ENCODE measurements around the gene TMPRSS4. TPM values are rescaled to one million over a fixed set of nuclear protein-coding genes. Genes with fewer than 3 reads are reported as not detected.

TMPRSS4 gene
- total RNA-seq, 2 donors from 2014 or later: 309 to 344 TPM

- Histone ChIP-seq H3K27me3 (no peaks in the 10 kb centered on the region), H3K36me3 (no peaks in the 10 kb centered on the region), H3K27ac (no peak overlapping the region), H3K4me1 (no peaks in the 10 kb centered on the region), H3K9me3 (no peaks in the 10 kb centered on the region), H3K9ac (ENCODE audit: low read depth in 2 of 2, low read length in 2 of 2) (no peak overlapping the region), H3K4me3 (no peak overlapping the region)
- DNase-seq: no peak
- TF ChIP-seq CTCF (IDR thresholded peaks at IDR 0.05): no peak
- intact Hi-C loops (cut with DNase I): loop anchor here (5.0 to 10.0 kb wide), 4 partner anchors 100 to 607 kb away; partner anchors contain the start of gene FXYD2
These were observed 25.0 kb upstream of the TMPRSS4 start for GRCh38 chr11:118051611-118052461.

- no peaks in the 10 kb centered on the region for H3K9me3 ChIP-seq
- H3K27ac ChIP-seq: no peak overlapping the region
- intact Hi-C loops (cut with DNase I): loop anchor here (5.0 to 10.0 kb wide), 4 partner anchors 100 to 608 kb away; partner anchors contain the start of gene FXYD2
- DNase-seq: no peak
- H3K4me3 ChIP-seq: no peak overlapping the region
- H3K9ac ChIP-seq (ENCODE audit: low read depth in 2 of 2, low read length in 2 of 2): no peak overlapping the region
- no peaks in the 10 kb centered on the region for H3K36me3 ChIP-seq
- H3K4me1 ChIP-seq: no peaks in the 10 kb centered on the region
- no peak for TF ChIP-seq CTCF (IDR thresholded peaks at IDR 0.05)
- no peaks in the 10 kb centered on the region for H3K27me3 ChIP-seq
These were observed 24.2 kb upstream of the TMPRSS4 start for GRCh38 chr11:118052581-118053206.

DNA sequence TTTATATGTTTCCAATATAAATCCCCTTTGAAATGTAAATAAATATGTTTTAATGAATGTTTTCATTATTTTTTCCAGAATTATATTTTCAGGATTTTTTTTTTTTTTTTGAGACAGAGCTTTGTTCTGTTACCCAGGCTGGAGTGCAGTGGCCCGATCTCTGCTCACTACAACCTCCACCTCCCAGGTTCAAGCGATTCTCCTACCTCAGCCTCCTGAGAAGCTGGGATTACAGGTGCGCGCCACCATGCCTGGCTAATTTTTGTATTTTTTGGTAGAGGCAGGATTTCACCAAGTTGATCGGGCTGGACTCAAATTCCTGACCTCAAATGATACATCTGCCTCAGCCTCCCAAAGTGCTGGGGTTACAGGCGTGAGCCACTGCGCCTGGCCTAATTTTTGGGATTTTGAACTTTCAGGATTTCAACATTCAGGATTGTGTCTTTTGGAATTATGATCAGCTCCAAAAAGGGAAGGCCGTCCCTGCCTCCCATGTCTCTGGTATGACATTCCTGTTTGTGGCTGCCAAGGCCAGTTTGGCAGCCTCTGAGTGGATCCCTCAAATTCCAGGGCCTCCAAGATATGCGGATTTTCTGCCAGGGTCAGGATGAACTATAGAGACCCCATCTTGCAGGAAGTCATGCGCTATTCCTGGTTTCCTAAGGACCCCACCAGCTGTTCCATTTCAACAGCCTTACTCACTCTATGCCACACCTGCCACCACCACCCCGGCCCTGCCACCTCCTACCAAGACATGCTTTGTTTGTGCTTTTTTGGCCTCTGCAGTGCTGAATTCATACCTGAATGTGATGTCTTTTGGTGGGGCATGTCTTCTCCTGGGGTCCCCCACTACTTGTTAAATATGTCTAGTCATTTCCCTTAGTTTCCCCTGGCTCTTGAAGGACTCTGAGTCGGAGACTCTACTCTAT, 21.9 kb upstream of the TMPRSS4 start:
- no peak for TF ChIP-seq CTCF (IDR thresholded peaks at IDR 0.05)
- Histone ChIP-seq H3K9me3 (no peaks in the 10 kb centered on the region), H3K27ac (no peak overlapping the region), H3K36me3 (no peaks in the 10 kb centered on the region), H3K4me1 (no peaks in the 10 kb centered on the region), H3K9ac (ENCODE audit: low read depth in 2 of 2, low read length in 2 of 2) (no peak overlapping the region), H3K4me3 (no peak overlapping the region), H3K27me3 (no peaks in the 10 kb centered on the region)
- no peak for DNase-seq
- intact Hi-C loops (cut with DNase I): loop anchor here (5.0 to 10.0 kb wide), 4 partner anchors 103 to 610 kb away; partner anchors contain the start of gene FXYD2

DNA sequence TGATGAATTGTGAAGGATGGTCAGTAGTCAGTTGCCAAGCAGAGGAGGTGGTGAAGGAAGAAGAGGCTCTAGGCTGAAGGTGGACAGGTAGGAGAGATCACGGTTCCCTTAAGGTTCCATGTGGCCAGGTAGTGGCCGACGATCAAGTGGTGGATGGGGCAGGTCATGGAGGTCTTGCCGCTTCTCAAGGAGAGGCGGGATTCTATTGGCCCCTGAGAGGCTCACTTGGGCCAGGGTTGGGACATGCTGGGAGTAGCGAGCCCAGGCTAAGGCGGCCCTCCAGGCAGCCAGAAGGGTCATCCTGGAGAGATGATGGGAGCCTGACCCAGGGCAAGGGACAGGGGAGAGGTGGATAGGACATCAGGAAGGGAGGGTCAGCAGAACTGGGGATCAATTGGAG, 20.9 kb upstream of the TMPRSS4 start:
- no peak overlapping the region for H3K9ac ChIP-seq (ENCODE audit: low read depth in 2 of 2, low read length in 2 of 2)
- no peaks in the 10 kb centered on the region for H3K4me1 ChIP-seq
- H3K9me3 ChIP-seq: no peaks in the 10 kb centered on the region
- no peaks in the 10 kb centered on the region for H3K36me3 ChIP-seq
- intact Hi-C loops (cut with DNase I): loop anchor here (10.0 kb wide), 1 partner anchor 611 kb away; no protein-coding TSS in a partner anchor
- H3K27me3 ChIP-seq: no peaks in the 10 kb centered on the region
- no peak for DNase-seq
- no peak for TF ChIP-seq CTCF (IDR thresholded peaks at IDR 0.05)
- no peak overlapping the region for H3K4me3 ChIP-seq
- no peak overlapping the region for H3K27ac ChIP-seq

- Histone ChIP-seq H3K4me1 (no peaks in the 10 kb centered on the region), H3K9ac (ENCODE audit: low read depth in 2 of 2, low read length in 2 of 2) (no peak overlapping the region), H3K4me3 (no peak overlapping the region), H3K9me3 (no peaks in the 10 kb centered on the region), H3K27me3 (no peaks in the 10 kb centered on the region), H3K27ac (no peak overlapping the region), H3K36me3 (no peaks in the 10 kb centered on the region)
- TF ChIP-seq CTCF (IDR thresholded peaks at IDR 0.05): no peak
- intact Hi-C loops (cut with DNase I): loop anchor here (10.0 kb wide), 1 partner anchor 612 kb away; no protein-coding TSS in a partner anchor
- no peak for DNase-seq
These were observed 20.1 kb upstream of the TMPRSS4 start for GRCh38 chr11:118056806-118057205.

Data from colonic mucosa (tissue), 4 donors.